Activated naive CD4-positive, alpha-beta T cell (primary cell): ENCODE results near the gene CAPN9.
"Not testable (repeated sequence)": the region's sequence is repeated elsewhere in the genome, so short reads cannot be mapped to it uniquely, and the experiment has no call there.

Experiments used
- DNase-seq, 4 experiments: peaks; one replicate each; lab custom pipeline; 2025; lab: John Stamatoyannopoulos, UW

Gene CAPN9

GRCh38 chr1:230747127-230747730 is at the start of gene CAPN9:
TSS of gene CAPN9 (plus strand) at chr1:230747388. CDS start at chr1:230747497, 109 bp downstream.
- no peak for DNase-seq

- DNase-seq: no peak
These were observed 49.1 kb upstream of the CAPN9 start for GRCh38 chr1:230698130-230698529.

GRCh38 chr1:230698964-230699363 is 48.2 kb upstream of the CAPN9 start:
- DNase-seq: not testable (repeated sequence)

GRCh38 chr1:230699716-230700115 is 47.5 kb upstream of the CAPN9 start:
- no peak for DNase-seq

GRCh38 chr1:230700132-230700531 is 47.1 kb upstream of the CAPN9 start:
- no peak for DNase-seq

GRCh38 chr1:230701434-230701833 is 45.8 kb upstream of the CAPN9 start:
- DNase-seq: no peak

- no peak for DNase-seq
These were observed 45.1 kb upstream of the CAPN9 start for GRCh38 chr1:230701895-230702768.

GRCh38 chr1:230702934-230703678 is 44.1 kb upstream of the CAPN9 start:
- no peak for DNase-seq

GRCh38 chr1:230703679-230704385 is 43.4 kb upstream of the CAPN9 start:
- DNase-seq: no peak

- no peak for DNase-seq
These were observed 42.4 kb upstream of the CAPN9 start for GRCh38 chr1:230704830-230705229.

- no peak for DNase-seq
These were observed 41.7 kb upstream of the CAPN9 start for GRCh38 chr1:230705289-230706019.

GRCh38 chr1:230706020-230706699 is 41.0 kb upstream of the CAPN9 start:
- DNase-seq: no peak

GRCh38 chr1:230706887-230707731 is 40.1 kb upstream of the CAPN9 start:
- DNase-seq: no peak

GRCh38 chr1:230707732-230708630 is 39.2 kb upstream of the CAPN9 start:
- no peak for DNase-seq

- DNase-seq: no peak
These were observed 38.3 kb upstream of the CAPN9 start for GRCh38 chr1:230708631-230709580.

GRCh38 chr1:230709619-230710542 is 37.3 kb upstream of the CAPN9 start:
- no peak for DNase-seq

GRCh38 chr1:230710543-230710904 is 36.7 kb upstream of the CAPN9 start:
- no peak for DNase-seq
